Adrenal gland (tissue), 12 donors: ENCODE data around the gene PTPRH. TPM values are rescaled to one million over a fixed set of nuclear protein-coding genes. Genes with fewer than 3 reads are reported as not detected.

Source experiments
- DNase-seq, 7 donors: peaks; one replicate each; pipeline ENCODE4 v3.0.0-alpha.2; 2019 to 2020
- H3K27ac ChIP-seq, 5 donors: fragments of 200-600 bp; sonication (generic) in 4 of 5; 1 replicate in 3 of 5; 2 replicates in 2 of 5; pipeline versions ENCODE4 v1.5.1 to v1.8.0; 2016 to 2020; ENCODE audit warnings: mild to moderate bottlenecking in 1 of 5
- H3K27me3 ChIP-seq: fragments of 200-600 bp; 2 replicates; pipeline ENCODE4 v1.8.0; 2021
- H3K36me3 ChIP-seq, 2 donors: fragments of 200-600 bp; replicated peaks in 1 of 2; 1 replicate in 1 of 2; 2 replicates in 1 of 2; pipeline versions ENCODE4 v1.5.1 to v1.8.0; 2018 to 2022
- H3K4me1 ChIP-seq, 2 donors: fragments of 200-600 bp; replicated peaks in 1 of 2; 1 replicate in 1 of 2; 2 replicates in 1 of 2; pipeline versions ENCODE4 v1.5.1 to v1.8.0; 2018 to 2021
- H3K4me3 ChIP-seq, 4 donors: fragments of 200-600 bp; sonication (generic) in 3 of 4; one replicate each; pipeline ENCODE4 v1.5.1; 2016 to 2018
- H3K9me3 ChIP-seq, 3 donors: fragments of 200-600 bp; sonication (generic) in 1 of 3; replicated peaks in 1 of 3; 1 replicate in 2 of 3; 2 replicates in 1 of 3; pipeline versions ENCODE4 v1.5.1 to v1.8.0; 2016 to 2021
- CTCF ChIP-seq, 6 experiments: fragments of 450-650 bp in 4 of 6; fragments of 200-600 bp in 2 of 6; sonication (generic) in 1 of 6; IDR thresholded peaks; 1 replicate in 5 of 6; 2 replicates in 1 of 6; pipeline versions ENCODE4 v1.5.1 to v1.8.0; 2016 to 2021; ENCODE audit warnings: antibody characterized with exemption in 6 of 6, mild to moderate bottlenecking in 2 of 6, moderate library complexity in 1 of 6
- POLR2A ChIP-seq, 2 donors: fragments of 450-650 bp; IDR thresholded peaks; one replicate each; pipeline ENCODE4 v1.6.1; 2017; ENCODE audit warnings: antibody characterized with exemption in 2 of 2, mild to moderate bottlenecking in 2 of 2, moderate library complexity in 1 of 2
- WGBS, 4 donors: extraction: QIAGEN DNeasy Blood & Tissue Kit in 2 of 4; methylation state at CpG; one replicate each; pipeline versions ENCODE4 v1.1.5 to v1.1.7; 2013 to 2017; 5-methylcytosine and 5-hydroxymethylcytosine counted together
- intact Hi-C, 2 donors: fragments of 100-400 bp; cut with DNase I; formaldehyde crosslinking; loops; one replicate each; pipeline versions ENCODE4 v1.14.1 to v1.15.0; 2022 to 2023
- polyA plus RNA-seq, 3 donors: library from polyadenylated mRNA; stranded (reverse); fragments of 200-250 nt in 2 of 3; fragments of 350-450 nt in 1 of 3; fragmentation: Illumina TruSeq in 1 of 3; extraction: RNeasy Lipid Tissue Mini Kit (QIAGEN cat#74804) in 1 of 3; gene quantifications; one replicate each; pipeline ENCODE4 v1.2.3, GENCODE V29; 2013 to 2014
- total RNA-seq, 9 donors: library from RNA; depleted of rRNA in 4 of 9; stranded (reverse); fragments of >200 nt in 4 of 9; fragments of 120-200 nt in 1 of 9; fragmentation: NEBNext Ultra II Directional in 1 of 9; extraction: Animal tissue kit (Norgen Biotek cat#: 25700) in 1 of 9; gene quantifications; one replicate each; pipeline versions ENCODE4 v1.1.0 to v1.2.4, GENCODE V29; 2013 to 2023
- donor health status: healthy with polysubstance abuse.
- donor health status: Bipolar disorder and iron deficiency.
- donor health status: DM: yes; HTN: yes; CAD: no.
- donor health status: DM: no; HTN: no; CAD: no.
- donor health status: DM: no; HTN: no; CAD: no.
- donor health status: DM: yes; HTN: yes; CAD: no.

The PTPRH gene
- total and polyA plus RNA-seq, 12 donors: 30.1 to 159 (median 52.9) TPM

GRCh38 chr19:55244004-55244680 lies 34.8 kb upstream of the PTPRH start:
- Histone ChIP-seq H3K4me3 (no peak overlapping the region), H3K4me1 (peaks cover 0 to 15% of the 10 kb centered on the region in 2 donors), H3K27me3 (no peaks in the 10 kb centered on the region), H3K9me3 (no peaks in the 10 kb centered on the region), H3K36me3 (peaks cover 0 to 77% of the 10 kb centered on the region in 2 donors), H3K27ac (peak overlapping the region in 1 of 5 donors; percentile 21)
- intact Hi-C loops: no loop called here
- WGBS, 4 donors: 81 to 94% (median 89%) methylated on average over 11 to 12 of the region's 12 CpGs
- no peak for DNase-seq
- TF ChIP-seq POLR2A (IDR thresholded peaks at IDR 0.05) (no peak), CTCF (IDR thresholded peaks at IDR 0.05) (no peak)

- 67 to 88% (median 77%) methylated on average over 6 to 7 of the region's 7 CpGs for WGBS, 4 donors
- H3K4me1 ChIP-seq: no peaks in the 10 kb centered on the region
- no peak for DNase-seq
- H3K4me3 ChIP-seq: no peak overlapping the region
- TF ChIP-seq POLR2A (IDR thresholded peaks at IDR 0.05) (no peak), CTCF (IDR thresholded peaks at IDR 0.05) (no peak)
- H3K27me3 ChIP-seq: no peaks in the 10 kb centered on the region
- H3K36me3 ChIP-seq: peaks cover 0 to 93% of the 10 kb centered on the region in 2 donors
- H3K9me3 ChIP-seq: no peaks in the 10 kb centered on the region
- intact Hi-C loops: no loop called here
- peak overlapping the region in 1 of 5 donors; percentile 81 for H3K27ac ChIP-seq
Measured at GRCh38 chr19:55242517-55242916, 33.2 kb upstream of the PTPRH start.

- Histone ChIP-seq H3K27ac (peak overlapping the region in 4 of 5 donors; percentile 1 to 81 (median 39)), H3K4me3 (no peak overlapping the region), H3K9me3 (no peaks in the 10 kb centered on the region), H3K27me3 (no peaks in the 10 kb centered on the region), H3K4me1 (no peaks in the 10 kb centered on the region), H3K36me3 (peaks cover 0 to 96% of the 10 kb centered on the region in 2 donors)
- 81 to 89% (median 82%) methylated on average over 3 to 16 of the region's 16 CpGs for WGBS, 4 donors
- TF ChIP-seq POLR2A (IDR thresholded peaks at IDR 0.05) (no peak), CTCF (IDR thresholded peaks at IDR 0.05) (no peak)
- intact Hi-C loops: no loop called here
- no peak for DNase-seq
Measured at GRCh38 chr19:55241935-55242464, 32.7 kb upstream of the PTPRH start.

GRCh38 chr19:55241143-55241934 lies 32.0 kb upstream of the PTPRH start:
- peaks cover 0 to 96% of the 10 kb centered on the region in 2 donors for H3K36me3 ChIP-seq
- H3K4me3 ChIP-seq: no peak overlapping the region
- WGBS, 4 donors: 53 to 67% (median 59%) methylated on average over 3 to 37 of the region's 37 CpGs
- H3K4me1 ChIP-seq: no peaks in the 10 kb centered on the region
- H3K9me3 ChIP-seq: no peaks in the 10 kb centered on the region
- no peaks in the 10 kb centered on the region for H3K27me3 ChIP-seq
- DNase-seq: peak; percentile 89 to 98 (median 95)
- H3K27ac ChIP-seq: peak overlapping the region in 4 of 5 donors; percentile 1 to 81 (median 39)
- intact Hi-C loops: no loop called here
- TF ChIP-seq CTCF (IDR thresholded peaks at IDR 0.05): no peak
- TF ChIP-seq POLR2A (IDR thresholded peaks at IDR 0.05): peak in 1 of 2 donors; percentile 67
